HG03066 (cell line): ENCODE measurements around the gene IL17RA.
A peak's percentile ranks its signal among the peaks of the same experiment; 100 is the strongest.

Experiments used
- ATAC-seq: cut with Tn5 transposase; IDR thresholded peaks from one replicate; pipeline ENCODE4 v1.9.1; 2021; ENCODE audit warnings: low read depth; ENCODE audit not compliant: unreplicated experiment

Gene IL17RA, protein sequence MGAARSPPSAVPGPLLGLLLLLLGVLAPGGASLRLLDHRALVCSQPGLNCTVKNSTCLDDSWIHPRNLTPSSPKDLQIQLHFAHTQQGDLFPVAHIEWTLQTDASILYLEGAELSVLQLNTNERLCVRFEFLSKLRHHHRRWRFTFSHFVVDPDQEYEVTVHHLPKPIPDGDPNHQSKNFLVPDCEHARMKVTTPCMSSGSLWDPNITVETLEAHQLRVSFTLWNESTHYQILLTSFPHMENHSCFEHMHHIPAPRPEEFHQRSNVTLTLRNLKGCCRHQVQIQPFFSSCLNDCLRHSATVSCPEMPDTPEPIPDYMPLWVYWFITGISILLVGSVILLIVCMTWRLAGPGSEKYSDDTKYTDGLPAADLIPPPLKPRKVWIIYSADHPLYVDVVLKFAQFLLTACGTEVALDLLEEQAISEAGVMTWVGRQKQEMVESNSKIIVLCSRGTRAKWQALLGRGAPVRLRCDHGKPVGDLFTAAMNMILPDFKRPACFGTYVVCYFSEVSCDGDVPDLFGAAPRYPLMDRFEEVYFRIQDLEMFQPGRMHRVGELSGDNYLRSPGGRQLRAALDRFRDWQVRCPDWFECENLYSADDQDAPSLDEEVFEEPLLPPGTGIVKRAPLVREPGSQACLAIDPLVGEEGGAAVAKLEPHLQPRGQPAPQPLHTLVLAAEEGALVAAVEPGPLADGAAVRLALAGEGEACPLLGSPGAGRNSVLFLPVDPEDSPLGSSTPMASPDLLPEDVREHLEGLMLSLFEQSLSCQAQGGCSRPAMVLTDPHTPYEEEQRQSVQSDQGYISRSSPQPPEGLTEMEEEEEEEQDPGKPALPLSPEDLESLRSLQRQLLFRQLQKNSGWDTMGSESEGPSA

GRCh38 chr22:17084554-17085276, at the start of gene IL17RA:
IL17RA (plus strand) TSS chr22:17085000; CDS start chr22:17085092, 92 bp downstream.
- ATAC-seq: peak; percentile 87

DNA sequence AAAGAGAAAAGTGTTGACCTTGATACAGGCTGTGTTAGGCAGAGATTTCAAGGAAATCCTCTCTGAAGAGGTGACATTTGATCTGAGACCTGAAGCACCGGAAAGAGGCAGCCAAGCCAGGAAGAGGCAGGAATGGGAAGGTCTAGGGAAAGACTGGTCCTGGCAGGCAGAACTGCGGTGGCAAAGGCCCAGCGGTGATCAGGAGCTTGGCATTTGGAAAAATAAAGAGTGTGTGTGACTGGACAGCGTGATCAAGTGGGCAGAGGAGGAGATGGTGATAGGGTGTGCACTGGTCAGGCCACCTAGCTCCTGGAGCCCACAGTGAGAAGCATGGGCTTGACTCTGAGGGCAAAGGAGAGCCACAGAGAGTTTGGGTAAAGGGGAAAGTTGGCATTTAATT, 49.6 kb upstream of the IL17RA start:
- no peak for ATAC-seq

DNA sequence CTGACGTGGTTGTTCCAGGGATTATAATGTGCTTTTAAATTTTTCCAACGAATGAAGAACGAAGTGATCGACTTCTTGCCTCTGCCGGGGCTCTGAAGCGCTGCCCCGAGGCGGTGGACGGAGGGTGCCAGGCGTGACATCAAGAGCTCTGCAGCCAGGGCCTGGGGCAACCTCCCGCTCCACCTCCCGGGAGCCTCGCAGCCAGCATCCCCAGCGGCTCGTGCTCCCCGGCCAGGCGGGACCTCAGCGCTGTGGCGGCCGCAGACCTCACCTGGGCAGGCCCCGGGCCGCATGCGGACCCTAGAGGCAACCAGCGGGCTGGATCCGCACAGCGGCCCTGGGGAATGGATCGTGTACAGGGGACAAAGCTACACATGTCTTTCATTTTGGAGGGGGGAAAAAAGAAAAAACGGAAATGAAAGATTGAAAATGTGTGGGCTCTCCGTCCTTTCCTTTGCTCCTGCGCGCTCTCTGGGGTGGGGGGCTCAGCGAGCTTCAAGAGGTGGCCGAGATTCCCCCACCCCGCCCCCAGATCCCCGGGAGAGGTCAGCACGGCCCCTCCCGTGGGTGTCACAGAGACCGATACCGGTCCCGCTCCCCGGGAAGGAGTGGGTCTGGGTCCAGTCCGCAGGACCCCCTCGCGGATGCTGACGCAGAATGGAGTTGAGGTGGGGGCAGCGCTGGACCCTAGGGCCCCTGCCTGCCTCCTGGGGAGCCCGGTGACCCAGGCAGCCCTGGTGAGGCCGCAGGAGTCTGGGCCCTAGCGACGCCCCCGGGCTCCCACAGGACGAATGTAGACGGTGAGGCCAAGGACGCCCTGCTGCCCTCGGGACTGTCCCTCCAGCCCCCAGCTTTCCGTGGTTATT, 48.6 kb upstream of the IL17RA start:
- peak; percentile 16 for ATAC-seq

- ATAC-seq: peak; percentile 82
Measured at GRCh38 chr22:17036842-17037711, 47.7 kb upstream of the IL17RA start.

GRCh38 chr22:17043521-17043920, 41.3 kb upstream of the IL17RA start:
- ATAC-seq: no peak

GRCh38 chr22:17046566-17047348, 38.0 kb upstream of the IL17RA start:
- no peak for ATAC-seq

GRCh38 chr22:17047656-17048055, 37.1 kb upstream of the IL17RA start:
- no peak for ATAC-seq

- no peak for ATAC-seq
Measured at GRCh38 chr22:17056058-17056457, 28.7 kb upstream of the IL17RA start.

DNA sequence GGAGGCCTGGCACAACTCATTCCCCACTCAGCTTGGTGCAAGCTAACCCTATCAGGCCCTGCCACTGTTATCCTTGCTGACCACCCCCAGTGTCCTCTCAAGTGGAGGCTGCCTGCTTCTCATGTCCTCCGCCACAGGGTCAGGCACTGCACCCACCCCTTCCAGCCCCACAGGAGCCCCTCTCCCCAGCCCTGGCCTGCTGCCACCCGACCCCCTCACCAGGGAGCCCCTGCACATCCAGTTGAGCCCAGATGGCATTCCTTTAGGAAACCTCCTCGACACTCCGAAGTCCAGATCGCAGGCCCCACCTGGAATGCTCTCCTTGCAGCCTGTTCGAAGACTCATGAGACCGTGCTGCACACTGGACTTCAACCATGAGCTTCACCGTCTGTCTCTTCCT, 28.0 kb upstream of the IL17RA start:
- no peak for ATAC-seq

GRCh38 chr22:17057959-17058814, 26.6 kb upstream of the IL17RA start:
- ATAC-seq: no peak

GRCh38 chr22:17060126-17060525, 24.7 kb upstream of the IL17RA start:
- no peak for ATAC-seq

DNA sequence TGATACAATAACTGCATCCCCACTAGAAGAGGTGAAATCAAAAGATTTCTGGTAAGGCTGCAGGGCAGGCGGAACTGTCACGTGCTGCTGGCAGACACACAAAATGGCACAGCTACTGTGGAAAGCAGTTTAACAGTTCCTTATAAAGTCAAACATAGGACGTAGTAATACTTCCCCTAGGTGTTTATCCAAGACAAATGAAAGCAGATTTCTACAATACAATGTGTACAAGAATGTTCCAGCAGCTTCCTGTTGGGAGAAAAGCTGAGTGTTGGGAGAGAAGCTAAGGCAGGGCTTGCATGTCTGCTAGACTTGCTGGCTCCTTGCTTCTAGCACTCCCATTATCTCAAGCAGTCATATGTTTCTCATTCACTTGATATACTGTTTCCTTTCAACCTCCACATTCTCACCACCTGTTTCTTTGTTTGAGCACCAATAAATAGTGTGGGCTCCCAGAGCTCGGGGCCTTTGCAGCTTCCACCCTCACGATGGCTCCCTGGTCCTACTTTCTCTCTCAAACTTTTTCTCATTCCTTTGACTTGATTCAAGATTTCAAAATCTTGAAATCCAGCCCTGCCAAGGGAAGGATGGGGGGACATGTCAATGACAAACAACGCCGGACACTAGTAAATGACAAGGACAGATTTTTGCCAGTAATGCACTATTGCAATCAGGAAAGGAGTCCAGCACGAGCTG, 21.2 kb upstream of the IL17RA start:
- no peak for ATAC-seq

DNA sequence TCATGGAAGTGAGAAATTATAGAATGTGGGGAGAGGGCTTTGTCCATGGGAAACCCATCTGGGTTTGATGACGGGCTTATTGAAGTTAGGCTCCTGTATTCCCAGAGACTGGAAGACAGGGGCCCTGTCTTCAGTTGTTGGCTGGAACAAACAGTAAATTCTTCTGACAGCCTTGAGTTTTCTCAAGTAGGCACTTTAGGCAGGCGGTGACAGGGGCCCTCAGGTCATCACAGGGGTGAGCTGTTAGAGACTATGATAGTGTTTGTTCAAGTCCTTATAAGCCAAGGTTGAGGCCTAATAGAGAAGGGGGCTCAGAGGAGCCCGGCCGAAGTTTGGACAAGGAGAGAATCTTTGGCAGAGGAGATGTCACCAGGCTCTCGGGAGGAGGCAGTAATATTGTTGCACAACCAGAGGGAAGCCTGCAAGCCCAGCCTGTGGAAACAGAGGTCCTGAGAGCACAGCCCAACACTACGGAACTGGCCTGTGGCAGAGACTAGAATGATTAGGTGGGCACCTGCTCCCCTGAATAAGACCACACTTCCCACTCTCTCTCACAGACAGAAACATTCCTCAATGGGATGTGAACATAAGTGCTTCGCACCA, 20.2 kb upstream of the IL17RA start:
- ATAC-seq: no peak

- no peak for ATAC-seq
Measured at GRCh38 chr22:17065433-17065832, 19.4 kb upstream of the IL17RA start.

GRCh38 chr22:17072877-17073276, 11.9 kb upstream of the IL17RA start:
- ATAC-seq: no peak

DNA sequence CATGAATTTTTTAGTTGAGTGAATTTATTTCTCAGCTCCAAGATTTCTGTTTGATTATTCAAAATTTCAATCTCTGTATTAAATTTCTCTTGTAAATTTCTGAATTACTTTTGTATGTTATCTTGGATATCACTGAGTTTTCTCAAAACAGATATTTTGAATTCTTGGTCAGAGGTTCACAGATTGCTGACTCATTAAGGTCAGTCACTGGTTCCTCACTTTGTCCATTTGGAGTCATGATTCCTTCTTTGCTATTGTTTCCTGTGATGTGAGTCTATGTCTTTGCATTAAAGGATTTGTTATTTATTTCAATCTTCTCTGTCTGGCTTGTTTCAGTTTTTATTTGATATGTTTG, 10.2 kb upstream of the IL17RA start:
- no peak for ATAC-seq

DNA sequence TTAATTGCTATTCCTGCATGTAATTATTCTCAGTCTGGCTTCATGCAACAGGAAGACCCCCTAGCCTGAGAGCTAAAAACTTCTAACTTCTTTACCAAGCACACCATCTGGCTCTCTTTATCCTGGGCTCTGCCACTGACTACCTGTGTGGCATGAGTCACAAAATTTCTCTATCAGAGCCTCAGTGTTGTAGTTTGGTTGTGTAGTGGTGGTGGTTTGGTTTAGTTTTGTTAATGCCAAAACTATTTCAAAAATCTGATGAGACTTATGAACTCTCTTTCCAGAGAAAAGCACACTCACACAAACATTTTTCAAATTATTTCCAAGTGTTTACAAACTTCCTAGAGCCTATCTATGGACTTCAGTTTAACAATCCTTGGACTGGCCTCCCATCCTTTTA, 7.5 kb upstream of the IL17RA start:
- ATAC-seq: no peak
